Measurements from ENCODE around the gene COL1A2.

COL1A2 gene

DNA sequence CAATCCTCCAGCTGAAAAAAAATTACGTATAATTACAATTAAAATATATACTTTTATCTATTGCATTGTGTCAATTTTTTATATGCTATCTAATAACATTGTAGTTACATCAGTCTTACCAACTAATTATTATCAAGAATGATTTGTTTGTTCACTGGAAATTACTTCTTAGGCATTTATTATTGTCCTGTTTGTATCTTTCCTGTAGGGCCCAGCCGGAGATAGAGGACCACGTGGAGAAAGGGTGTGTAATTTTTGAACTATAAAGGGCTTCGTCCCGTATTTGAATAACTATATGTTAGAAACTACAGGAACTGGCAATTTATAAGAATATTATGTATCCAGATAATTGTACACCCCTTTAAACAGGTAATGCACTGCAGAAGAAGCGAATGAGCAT, 4.1 kb downstream of the COL1A2 start:
- no peak overlapping the region for H3K27ac ChIP-seq
- TF ChIP-seq, protein P1, sequence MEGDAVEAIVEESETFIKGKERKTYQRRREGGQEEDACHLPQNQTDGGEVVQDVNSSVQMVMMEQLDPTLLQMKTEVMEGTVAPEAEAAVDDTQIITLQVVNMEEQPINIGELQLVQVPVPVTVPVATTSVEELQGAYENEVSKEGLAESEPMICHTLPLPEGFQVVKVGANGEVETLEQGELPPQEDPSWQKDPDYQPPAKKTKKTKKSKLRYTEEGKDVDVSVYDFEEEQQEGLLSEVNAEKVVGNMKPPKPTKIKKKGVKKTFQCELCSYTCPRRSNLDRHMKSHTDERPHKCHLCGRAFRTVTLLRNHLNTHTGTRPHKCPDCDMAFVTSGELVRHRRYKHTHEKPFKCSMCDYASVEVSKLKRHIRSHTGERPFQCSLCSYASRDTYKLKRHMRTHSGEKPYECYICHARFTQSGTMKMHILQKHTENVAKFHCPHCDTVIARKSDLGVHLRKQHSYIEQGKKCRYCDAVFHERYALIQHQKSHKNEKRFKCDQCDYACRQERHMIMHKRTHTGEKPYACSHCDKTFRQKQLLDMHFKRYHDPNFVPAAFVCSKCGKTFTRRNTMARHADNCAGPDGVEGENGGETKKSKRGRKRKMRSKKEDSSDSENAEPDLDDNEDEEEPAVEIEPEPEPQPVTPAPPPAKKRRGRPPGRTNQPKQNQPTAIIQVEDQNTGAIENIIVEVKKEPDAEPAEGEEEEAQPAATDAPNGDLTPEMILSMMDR (conservative IDR thresholded peaks at IDR 0.05): no peak

DNA sequence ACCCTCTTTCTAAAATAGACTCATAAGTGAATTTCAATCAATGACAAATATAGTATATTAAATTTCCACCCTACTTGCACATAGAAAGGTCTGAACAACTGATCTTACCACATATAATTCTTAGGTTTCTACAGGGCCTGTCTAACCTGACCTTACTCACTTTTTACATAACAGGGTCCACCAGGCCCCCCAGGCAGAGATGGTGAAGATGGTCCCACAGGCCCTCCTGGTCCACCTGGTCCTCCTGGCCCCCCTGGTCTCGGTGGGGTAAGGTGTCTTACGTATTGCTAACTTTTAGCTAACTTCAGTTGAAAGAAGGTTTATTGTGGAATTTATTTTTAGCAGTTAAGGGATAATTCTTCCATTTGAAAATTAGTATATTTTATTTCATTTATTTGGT, 5.3 kb downstream of the COL1A2 start:
- H3K27ac ChIP-seq: no peak overlapping the region
- TF ChIP-seq, protein P1 (conservative IDR thresholded peaks at IDR 0.05): no peak

DNA sequence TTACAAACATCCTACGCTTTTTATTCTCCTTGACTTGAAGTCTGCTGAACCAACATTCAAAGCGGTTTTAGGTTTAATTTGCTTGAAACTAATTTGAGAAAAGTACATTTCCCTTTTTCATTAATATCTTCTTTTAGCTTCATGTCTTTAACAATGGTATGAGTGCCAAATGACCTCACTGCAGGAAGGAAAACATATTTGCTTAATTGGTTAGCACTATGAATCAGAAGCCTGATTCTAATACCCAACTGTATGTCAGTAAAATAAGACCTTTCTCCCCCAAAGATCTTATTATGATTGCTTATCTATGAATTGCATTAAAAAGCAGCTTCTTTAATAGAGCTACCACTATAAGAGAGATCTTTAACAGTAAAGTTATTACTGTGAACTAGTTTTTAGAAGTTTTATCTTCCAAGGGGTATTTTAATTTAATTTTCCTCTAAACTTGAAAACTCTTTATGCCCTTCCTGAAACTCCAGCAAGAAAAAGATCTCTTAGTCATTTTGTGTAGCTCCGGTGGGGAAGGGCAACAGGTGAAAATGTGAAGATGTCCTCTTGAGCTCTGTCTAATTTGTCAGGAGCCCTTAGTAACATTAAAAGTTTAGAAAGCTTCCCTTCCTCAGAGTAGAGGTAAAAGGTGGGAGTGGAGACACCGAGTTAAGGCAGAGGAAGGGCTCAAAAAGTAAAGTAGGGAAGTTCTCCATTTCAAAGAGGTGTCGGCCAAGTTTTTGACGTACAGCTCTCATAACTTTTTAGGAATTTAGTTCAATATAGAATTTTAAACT, 6.1 kb downstream of the COL1A2 start:
- no peak overlapping the region for H3K27ac ChIP-seq
- TF ChIP-seq, protein P1 (conservative IDR thresholded peaks at IDR 0.05): no peak

DNA sequence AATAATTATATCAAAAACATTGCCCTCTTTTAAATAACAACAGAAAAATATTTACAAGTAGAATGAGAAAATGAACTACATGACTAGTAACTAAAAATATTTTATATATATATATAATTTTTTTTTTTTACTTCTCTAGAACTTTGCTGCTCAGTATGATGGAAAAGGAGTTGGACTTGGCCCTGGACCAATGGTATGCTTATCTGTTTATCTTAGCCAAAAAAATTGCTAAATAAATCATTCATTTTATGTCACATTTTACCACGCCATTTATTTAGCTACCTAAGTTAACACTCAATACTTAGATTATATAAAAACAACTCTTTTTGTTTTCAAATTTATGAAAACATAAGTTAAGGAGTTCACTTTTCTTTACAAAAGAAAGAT, 6.7 kb downstream of the COL1A2 start:
- H3K27ac ChIP-seq: no peak overlapping the region

DNA sequence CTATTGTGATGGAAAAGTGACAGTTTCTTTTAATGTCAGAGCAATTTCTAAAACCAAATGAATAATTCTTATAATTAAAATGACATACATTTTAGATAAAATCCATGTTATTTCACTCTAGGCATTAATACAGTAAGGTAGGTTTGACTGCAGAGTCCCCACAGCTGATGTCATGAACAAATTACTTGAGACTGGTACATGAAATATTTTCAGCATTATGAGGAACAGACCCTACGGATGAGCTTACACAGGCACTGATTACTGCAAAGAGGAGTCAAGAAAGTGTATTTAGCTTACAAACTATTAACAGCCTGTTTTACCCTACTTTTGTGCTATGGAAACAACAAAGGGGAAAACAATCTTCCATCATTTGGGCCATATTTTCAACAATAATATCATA, 8.9 kb downstream of the COL1A2 start:
- H3K27ac ChIP-seq: no peak overlapping the region

More for the DNA sequence above, 6.7 kb downstream of the COL1A2 start:
- TF ChIP-seq, protein P1 (conservative IDR thresholded peaks at IDR 0.05): no peak

DNA sequence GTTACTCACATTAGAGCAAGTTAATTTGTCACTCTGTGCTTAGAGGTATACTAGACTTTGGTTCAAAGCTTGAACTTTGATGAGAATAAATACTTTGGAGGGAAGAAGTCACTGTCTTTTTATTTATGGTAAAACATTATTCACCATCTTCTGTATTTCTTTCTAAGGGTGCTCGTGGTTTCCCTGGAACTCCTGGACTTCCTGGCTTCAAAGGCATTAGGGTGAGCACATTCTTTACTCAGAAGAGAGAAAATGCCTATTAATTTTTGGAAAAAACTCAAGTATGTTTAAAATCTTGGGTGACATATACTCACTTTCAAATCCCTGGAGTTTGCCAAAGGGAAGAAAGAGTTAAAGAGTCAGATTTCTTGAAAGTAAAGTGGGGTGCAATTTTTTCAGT, 10.8 kb downstream of the COL1A2 start:
- no peak overlapping the region for H3K27ac ChIP-seq
- TF ChIP-seq, protein P1 (conservative IDR thresholded peaks at IDR 0.05): no peak

More for the DNA sequence above, 8.9 kb downstream of the COL1A2 start:
- TF ChIP-seq, protein P1 (conservative IDR thresholded peaks at IDR 0.05): no peak

DNA sequence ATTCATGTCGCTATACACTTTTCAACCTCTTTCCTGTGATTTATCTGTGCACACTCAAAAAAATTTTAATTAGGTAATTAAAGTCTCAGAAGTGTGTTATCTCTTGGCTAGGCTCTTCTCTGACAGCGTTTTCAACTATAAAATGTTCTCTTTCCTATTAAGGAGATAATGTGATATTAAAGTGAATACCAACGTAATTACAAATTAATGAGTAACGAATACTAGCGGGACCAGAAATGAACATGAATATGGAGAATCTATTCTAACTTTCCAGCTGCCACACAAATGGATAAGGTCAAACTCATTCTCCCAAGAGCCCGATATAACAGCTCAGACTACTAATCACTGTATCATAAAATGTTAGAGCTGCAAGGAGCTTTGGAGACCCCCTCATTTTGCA, 12.0 kb downstream of the COL1A2 start:
- no peak overlapping the region for H3K27ac ChIP-seq
- TF ChIP-seq, protein P1 (conservative IDR thresholded peaks at IDR 0.05): no peak
